ENCODE measurements around the gene ZDHHC21.

Gene ZDHHC21

DNA sequence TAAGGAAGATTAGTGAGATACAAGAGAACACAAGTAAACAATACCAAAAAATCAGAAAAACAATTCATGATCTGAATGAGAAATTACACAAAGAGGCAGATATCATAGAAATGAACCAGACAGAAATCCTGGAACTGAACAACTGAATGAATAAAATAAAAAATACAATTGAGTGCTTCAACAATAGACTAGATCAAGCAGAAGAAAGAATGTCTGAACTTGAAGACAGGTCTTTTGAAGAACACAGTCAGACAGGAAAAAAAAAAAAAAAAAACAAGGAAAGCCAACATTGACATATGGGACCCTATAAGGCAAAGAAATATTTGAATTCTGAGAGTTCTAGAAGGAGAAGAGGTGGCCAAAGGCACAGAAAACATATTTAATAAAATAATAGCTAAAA is 115.2 kb downstream of the ZDHHC21 start:
- TF ChIP-seq TAF1 (IDR thresholded peaks at IDR 0.05; ENCODE audit: borderline replicate concordance, insufficient read depth, low read length) (no peak), POLR2AphosphoS5 (IDR thresholded peaks at IDR 0.05; ENCODE audit: low read depth, low read length) (no peak), FOXP2 (optimal IDR thresholded peaks at IDR 0.05; ENCODE audit: borderline replicate concordance, extremely low read depth, extremely low read length, insufficient read depth) (no peak), SIN3A (IDR thresholded peaks at IDR 0.05; ENCODE audit: borderline replicate concordance, insufficient read depth, low read length) (no peak)
- TF ChIP-seq, protein P1, sequence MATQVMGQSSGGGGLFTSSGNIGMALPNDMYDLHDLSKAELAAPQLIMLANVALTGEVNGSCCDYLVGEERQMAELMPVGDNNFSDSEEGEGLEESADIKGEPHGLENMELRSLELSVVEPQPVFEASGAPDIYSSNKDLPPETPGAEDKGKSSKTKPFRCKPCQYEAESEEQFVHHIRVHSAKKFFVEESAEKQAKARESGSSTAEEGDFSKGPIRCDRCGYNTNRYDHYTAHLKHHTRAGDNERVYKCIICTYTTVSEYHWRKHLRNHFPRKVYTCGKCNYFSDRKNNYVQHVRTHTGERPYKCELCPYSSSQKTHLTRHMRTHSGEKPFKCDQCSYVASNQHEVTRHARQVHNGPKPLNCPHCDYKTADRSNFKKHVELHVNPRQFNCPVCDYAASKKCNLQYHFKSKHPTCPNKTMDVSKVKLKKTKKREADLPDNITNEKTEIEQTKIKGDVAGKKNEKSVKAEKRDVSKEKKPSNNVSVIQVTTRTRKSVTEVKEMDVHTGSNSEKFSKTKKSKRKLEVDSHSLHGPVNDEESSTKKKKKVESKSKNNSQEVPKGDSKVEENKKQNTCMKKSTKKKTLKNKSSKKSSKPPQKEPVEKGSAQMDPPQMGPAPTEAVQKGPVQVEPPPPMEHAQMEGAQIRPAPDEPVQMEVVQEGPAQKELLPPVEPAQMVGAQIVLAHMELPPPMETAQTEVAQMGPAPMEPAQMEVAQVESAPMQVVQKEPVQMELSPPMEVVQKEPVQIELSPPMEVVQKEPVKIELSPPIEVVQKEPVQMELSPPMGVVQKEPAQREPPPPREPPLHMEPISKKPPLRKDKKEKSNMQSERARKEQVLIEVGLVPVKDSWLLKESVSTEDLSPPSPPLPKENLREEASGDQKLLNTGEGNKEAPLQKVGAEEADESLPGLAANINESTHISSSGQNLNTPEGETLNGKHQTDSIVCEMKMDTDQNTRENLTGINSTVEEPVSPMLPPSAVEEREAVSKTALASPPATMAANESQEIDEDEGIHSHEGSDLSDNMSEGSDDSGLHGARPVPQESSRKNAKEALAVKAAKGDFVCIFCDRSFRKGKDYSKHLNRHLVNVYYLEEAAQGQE (IDR thresholded peaks at IDR 0.05; ENCODE audit: insufficient read depth in 1 of 2, low read depth in 2 of 2, low read length in 2 of 2) = no peak

DNA sequence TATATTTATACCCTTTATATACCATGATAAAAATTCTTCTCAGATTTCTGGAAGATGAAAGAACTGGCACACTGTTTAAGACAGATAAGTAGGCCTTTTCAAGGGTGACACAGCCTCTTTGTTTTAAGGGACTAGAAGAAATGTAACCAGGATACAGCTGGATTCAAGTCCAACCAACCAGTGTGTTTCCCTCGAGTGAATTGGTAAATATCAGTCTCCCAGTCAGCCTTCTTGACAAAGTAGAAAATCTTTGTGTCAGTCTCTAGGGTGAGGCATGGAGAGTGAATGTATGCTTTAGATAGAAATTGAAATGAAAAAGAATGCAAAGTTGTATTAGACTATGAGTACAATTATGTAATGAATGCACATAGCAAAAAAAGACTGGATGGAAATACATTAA is 119.1 kb downstream of the ZDHHC21 start:
- TF ChIP-seq POLR2AphosphoS5 (IDR thresholded peaks at IDR 0.05; ENCODE audit: low read depth, low read length) = no peak
- no peak for TF ChIP-seq FOXP2 (optimal IDR thresholded peaks at IDR 0.05; ENCODE audit: borderline replicate concordance, extremely low read depth, extremely low read length, insufficient read depth)
- TF ChIP-seq TAF1 (IDR thresholded peaks at IDR 0.05; ENCODE audit: borderline replicate concordance, insufficient read depth, low read length) = no peak
- TF ChIP-seq, protein P1 (IDR thresholded peaks at IDR 0.05; ENCODE audit: insufficient read depth in 1 of 2, low read depth in 2 of 2, low read length in 2 of 2) = no peak
- no peak for TF ChIP-seq SIN3A (IDR thresholded peaks at IDR 0.05; ENCODE audit: borderline replicate concordance, insufficient read depth, low read length)

DNA sequence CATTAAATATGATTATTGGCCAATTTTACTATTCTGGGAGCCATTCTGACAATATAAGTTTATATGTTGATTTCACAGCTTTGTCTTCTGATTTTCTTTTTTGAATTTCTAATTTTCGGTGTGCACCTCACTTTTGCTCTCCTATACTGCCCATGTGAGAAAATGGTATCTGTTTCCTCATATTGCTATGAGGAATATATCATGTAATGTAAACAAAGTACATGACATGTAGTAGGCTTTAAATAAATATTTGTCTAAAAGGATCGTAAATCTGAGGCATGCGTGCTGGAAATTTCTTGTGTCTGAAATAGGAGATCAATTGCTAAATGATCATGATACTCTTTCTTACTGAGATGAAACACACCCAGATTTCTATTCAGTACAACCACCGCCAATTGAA is 119.9 kb downstream of the ZDHHC21 start:
- no peak for TF ChIP-seq POLR2AphosphoS5 (IDR thresholded peaks at IDR 0.05; ENCODE audit: low read depth, low read length)
- TF ChIP-seq TAF1 (IDR thresholded peaks at IDR 0.05; ENCODE audit: borderline replicate concordance, insufficient read depth, low read length) = no peak
- no peak for TF ChIP-seq SIN3A (IDR thresholded peaks at IDR 0.05; ENCODE audit: borderline replicate concordance, insufficient read depth, low read length)
- TF ChIP-seq, protein P1 (IDR thresholded peaks at IDR 0.05; ENCODE audit: insufficient read depth in 1 of 2, low read depth in 2 of 2, low read length in 2 of 2) = no peak
- TF ChIP-seq FOXP2 (optimal IDR thresholded peaks at IDR 0.05; ENCODE audit: borderline replicate concordance, extremely low read depth, extremely low read length, insufficient read depth) = no peak

DNA sequence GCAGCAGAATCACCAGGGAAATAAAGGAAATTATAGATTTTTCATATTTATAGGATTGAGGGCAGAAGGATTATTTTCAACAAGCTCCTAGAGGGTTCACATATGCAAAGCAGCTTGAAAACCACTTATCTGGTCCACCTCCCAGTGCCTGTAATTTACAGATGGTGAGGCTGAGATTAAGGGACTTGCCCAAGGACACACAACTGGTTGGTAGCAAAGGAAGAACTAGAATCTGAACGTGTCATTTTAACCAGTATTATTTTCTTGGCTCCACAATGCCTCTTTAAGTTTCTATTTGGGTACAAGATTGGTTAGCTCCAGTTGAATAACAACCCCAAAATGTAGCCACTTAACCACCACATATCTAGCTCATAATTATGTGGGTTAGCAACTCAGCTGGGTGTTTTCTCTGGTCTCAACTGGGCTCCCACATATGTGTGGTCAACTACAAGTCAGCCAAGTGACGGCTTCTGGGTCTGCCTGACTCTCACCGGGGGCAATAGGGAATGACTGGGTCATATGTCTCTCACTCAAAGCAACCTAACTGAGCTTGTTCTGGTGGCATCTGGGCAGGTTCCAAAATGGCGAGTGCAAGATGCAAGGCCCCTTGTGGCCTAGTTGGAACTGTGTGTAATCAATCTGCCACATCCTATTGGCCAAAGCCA is 127.7 kb downstream of the ZDHHC21 start:
- TF ChIP-seq, protein P1 (IDR thresholded peaks at IDR 0.05; ENCODE audit: insufficient read depth in 1 of 2, low read depth in 2 of 2, low read length in 2 of 2) = no peak
- TF ChIP-seq FOXP2 (optimal IDR thresholded peaks at IDR 0.05; ENCODE audit: borderline replicate concordance, extremely low read depth, extremely low read length, insufficient read depth) = no peak
- TF ChIP-seq POLR2AphosphoS5 (IDR thresholded peaks at IDR 0.05; ENCODE audit: low read depth, low read length) = no peak
- no peak for TF ChIP-seq SIN3A (IDR thresholded peaks at IDR 0.05; ENCODE audit: borderline replicate concordance, insufficient read depth, low read length)
- no peak for TF ChIP-seq TAF1 (IDR thresholded peaks at IDR 0.05; ENCODE audit: borderline replicate concordance, insufficient read depth, low read length)

All from PFSK-1 (cell line).